VCaP (cell line): ENCODE results near the gene TMEM115.

Experiments used
- H3K27ac ChIP-seq: fragments of 450-650 bp; 2 replicates; pipeline ENCODE4 v1.5.1; 2017
- CTCF ChIP-seq: fragments of 450-650 bp; conservative IDR thresholded peaks from 2 replicates; pipeline ENCODE4 v1.5.1; 2017; ENCODE audit warnings: mild to moderate bottlenecking, moderate library complexity

The TMEM115 gene

GRCh38 chr3:50342813-50343633 lies 16.3 kb downstream of the TMEM115 start:
- H3K27ac ChIP-seq: no peak overlapping the region
- no peak for TF ChIP-seq CTCF

- TF ChIP-seq CTCF: no peak
- H3K27ac ChIP-seq: no peak overlapping the region
These were observed 17.2 kb downstream of the TMEM115 start for GRCh38 chr3:50341996-50342650.

- H3K27ac ChIP-seq: no peak overlapping the region
- TF ChIP-seq CTCF: no peak
These were observed 17.8 kb downstream of the TMEM115 start for GRCh38 chr3:50341537-50341936.

GRCh38 chr3:50340448-50341329 lies 18.6 kb downstream of the TMEM115 start, which contains the start of gene RASSF1:
RASSF1 (minus strand) TSS chr3:50340836; CDS start chr3:50340805, 31 bp downstream.
- TF ChIP-seq CTCF: no peak
- H3K27ac ChIP-seq: no peak within 1 kb of the TSS

- no peak for TF ChIP-seq CTCF
- no peak overlapping the region for H3K27ac ChIP-seq
These were observed 19.2 kb downstream of the TMEM115 start for GRCh38 chr3:50340147-50340447.

- TF ChIP-seq CTCF: no peak
- no peak overlapping the region for H3K27ac ChIP-seq
These were observed 19.7 kb downstream of the TMEM115 start for GRCh38 chr3:50339485-50340146.
